GM19240 (cell line): ENCODE data around the gene NCAN.
"Not testable (repeated sequence)": the region's sequence is repeated elsewhere in the genome, so short reads cannot be mapped to it uniquely, and the experiment has no call there.

ENCODE experiments used
- DNase-seq: peaks from one replicate; pipeline ENCODE4 v3.0.0; 2011; ENCODE audit warnings: low spot score; ENCODE audit not compliant: insufficient read length

NCAN gene

DNA sequence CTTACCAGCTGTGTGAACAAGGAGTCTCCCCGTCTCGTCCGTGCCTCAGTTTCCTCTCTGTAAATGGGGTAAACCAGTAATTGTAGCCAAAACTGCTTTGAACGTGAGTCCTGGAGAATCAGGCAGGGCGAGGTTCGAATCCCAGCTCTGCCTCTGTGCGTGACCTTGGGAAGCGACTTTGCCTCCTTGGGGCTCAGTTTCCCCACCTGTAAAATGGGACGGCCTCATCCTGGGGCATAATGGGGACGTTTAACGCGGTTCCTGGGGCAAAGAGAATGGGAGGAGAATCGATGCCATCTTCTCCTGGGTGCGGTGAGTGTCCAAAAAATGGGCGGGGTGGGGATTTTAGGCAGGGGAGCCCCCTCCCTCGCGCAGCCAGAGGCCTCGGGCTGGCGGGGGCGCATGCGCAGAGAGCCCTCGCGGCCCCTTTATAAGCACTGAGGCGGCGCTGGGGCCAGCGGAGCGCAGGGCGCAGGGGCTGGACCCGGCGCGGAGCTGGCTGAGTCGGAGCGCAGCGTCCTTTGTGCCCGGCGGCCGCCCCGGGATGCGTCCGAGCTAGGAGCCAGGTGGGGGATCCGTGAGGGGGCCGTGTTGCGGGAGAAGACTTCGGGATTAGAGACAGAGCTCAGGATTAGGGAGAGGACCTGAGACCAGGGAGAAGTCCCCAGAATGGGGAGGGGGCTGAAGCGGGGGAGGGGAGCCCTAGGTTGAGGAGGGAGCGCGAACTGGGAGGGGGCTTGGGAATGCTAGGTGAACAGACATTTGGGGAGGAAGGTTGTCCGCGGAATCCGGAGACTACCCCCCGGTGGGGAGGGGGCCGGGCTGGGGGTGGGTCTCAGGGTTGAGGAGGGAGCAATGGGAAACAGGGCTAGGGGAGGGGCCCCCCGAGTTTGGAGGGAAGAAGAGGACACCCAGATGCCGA is at the start of gene NCAN:
NCAN (plus strand) TSS at position 460 of the 922 bp plus-strand sequence. CDS start 4,996 bp downstream, outside the sequence.
- no peak for DNase-seq

DNA sequence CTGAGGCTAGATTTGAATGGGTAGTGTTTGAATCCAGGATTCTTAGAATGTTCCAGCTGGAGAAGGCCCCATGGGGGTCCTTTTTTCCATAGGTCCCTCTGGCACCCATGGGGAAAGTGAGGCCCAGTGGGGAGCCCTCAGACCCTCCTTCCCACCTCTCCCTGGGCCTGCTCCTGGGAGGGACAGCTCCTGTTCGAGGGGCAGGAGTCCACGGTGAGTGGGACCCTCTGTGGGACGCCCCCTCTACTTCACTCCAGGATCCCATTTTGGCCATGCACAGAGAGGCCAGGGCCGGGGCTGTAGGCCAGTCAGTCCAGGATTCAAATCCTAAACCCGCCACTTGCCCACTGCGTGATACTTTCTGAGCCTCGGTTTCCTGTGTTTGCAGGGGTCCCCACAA is 49.3 kb upstream of the NCAN start:
- no peak for DNase-seq

- DNase-seq: no peak
These were observed 46.4 kb upstream of the NCAN start for GRCh38 chr19:19165396-19165795.

DNA sequence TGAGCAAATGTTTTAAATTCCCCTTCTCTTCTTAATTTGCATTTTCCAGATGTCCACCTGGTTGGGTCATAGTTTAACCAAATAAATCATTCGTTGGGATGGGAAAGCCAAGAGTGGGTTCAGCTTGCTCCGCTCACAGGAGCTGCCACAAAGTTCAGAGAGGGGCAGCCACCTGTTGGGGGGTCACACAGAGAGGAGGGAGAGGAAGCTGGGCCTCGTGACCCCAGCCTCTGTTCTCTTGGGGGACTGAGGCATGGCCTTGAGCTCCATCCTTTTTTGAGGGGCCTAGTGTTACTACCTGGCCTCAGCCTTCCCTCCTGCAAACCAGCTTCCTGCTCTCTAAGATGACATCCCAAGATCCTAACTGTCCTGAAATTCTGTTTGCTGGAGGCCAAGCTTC is 44.1 kb upstream of the NCAN start:
- no peak for DNase-seq

- no peak for DNase-seq
These were observed 42.3 kb upstream of the NCAN start for GRCh38 chr19:19169236-19170052.

DNA sequence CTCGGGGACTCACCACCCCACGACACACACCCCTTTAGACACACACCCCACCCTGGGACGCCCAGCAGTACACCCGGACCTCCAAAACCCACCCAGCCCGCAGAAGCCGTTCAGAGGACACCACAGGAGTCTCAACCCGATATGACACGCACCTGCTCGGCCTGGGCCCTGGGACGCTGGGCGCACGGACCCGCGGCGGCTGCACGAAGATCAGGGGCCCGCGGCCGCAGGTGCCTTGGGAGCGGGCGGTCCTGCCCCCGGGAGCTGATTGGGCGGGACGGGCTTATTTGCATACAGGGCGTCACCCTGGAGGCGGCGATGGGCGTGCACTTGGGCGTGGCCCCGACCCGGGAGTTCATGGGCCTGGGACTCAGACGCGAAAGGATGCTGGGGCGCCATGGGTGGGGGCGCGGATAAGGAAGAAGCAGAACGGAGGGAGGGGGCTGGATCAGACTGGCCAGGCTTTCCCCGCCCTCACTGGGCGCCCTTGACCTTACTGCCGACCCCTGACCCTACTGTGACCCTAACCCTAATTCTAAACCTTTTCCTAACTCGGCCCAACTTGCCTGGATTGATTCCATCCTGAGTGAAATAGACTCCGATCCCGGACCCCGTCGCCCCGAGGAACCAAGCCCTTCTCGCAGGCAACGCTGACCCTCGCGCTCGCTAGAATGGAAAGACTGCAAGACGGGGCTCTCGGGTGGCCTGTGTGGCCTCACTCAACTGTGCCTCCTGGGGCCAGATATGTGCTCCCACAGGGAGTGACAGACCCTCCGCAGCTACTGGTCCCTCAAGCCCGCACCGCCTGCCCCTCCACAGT is 41.5 kb upstream of the NCAN start, which contains the start of gene MEF2B:
MEF2B (minus strand) TSS at position 211 of the 820 bp plus-strand sequence. CDS start 19,528 bp downstream, outside the sequence.
- peak; percentile 85 for DNase-seq

DNA sequence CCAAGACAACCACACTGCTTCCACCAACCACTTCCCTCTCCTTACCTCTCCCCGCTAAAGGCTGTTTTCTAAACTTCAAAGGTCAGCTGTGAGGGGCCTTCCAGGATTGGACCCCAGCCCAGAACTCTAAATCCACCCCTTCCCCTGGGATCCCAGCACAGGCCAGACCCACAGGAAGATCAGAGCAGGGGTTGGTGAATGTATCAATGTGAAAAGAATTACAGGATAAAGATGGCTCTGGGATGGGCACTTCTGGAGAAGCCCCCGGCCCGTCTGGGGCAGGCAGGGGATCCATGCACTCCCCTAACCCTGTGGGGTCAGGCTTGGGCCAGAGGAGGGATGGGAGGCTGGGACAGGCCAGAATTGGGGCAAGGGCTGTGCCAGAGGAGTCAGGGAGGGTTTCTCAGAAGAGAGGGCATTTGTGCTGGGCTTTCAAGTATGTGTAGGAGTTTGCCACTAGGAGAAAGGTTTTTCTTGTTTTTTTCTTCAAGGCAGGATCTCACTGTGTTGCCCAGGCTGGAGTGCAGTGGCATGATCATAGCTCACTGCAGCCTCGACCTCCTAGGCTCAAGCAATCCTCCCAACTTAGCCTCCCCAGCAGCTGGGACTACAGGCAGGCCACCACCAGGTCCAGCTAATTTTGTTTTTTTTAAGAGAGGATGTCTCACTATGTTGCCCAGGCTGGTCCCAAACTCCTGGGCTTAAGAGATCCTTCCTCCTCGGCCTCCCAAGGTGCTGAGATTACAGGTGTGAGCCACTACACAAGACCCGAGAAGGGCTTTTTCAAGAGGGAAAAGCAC is 40.7 kb upstream of the NCAN start:
- DNase-seq: no peak

- no peak for DNase-seq
These were observed 39.8 kb upstream of the NCAN start for GRCh38 chr19:19171821-19172532.

- not testable (repeated sequence) for DNase-seq
These were observed 38.5 kb upstream of the NCAN start for GRCh38 chr19:19173243-19173642.

GRCh38 chr19:19176950-19177349 is 34.8 kb upstream of the NCAN start:
- DNase-seq: no peak

GRCh38 chr19:19179548-19180441 is 32.0 kb upstream of the NCAN start:
- DNase-seq: no peak

GRCh38 chr19:19181488-19181998 is 30.2 kb upstream of the NCAN start:
- no peak for DNase-seq

DNA sequence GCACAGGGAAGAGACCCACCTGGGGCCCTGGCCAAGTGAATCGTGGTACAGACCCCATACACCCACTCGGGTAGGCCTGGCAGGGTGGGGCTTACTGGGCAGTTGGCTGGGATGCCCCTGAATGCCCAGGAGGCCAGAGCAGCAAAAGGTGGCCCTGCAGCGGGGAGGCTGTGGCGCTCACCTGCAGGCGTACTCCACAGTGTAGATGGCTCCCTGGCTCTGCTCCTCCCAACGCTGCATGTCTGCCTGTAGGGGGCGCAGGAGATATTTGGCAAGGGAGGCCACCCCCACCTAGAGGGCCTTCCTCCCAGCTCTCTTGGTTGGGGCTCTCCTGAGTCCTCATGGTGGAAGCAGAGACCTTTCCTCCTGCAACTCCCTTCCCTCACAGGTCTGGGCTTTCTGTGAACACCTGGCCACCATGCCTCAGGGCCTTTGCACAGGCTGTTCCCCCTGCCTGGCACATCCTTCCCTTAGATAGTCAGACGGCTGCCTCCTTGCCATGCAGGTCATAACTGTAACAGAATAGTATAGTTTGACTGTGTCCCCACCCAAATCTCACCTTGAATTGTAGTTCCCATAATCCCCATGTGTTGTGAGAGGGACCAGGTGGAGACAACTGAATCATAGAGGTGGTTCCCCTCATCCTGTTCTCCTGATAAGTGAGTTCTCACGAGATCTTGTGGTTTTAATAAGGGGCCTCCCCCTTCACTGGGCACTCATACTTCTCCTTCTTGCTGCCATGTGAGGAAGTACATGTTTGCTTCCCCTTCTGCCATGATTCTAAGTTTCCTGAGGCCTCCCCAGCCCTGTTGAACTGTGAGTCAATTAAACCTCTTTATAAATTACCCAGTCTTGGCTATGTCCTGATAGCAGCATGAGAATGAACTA is 25.7 kb upstream of the NCAN start:
- DNase-seq: no peak

- DNase-seq: no peak
These were observed 25.0 kb upstream of the NCAN start for GRCh38 chr19:19186742-19187141.

DNA sequence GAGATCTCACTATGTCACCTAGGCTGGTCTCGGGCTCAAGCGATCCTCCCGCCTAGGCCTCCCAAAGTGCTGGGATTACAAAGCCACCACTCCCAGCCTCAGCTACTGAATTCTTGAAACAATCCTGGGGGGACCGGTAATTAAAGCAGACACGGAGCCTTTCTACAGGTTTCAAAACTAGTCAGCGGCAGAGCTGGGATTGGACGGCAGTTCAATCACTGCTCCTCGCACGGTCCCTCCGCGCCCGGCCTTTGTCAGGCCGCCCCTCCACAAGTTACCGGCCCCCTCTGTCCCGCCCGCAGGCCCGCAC is 20.0 kb upstream of the NCAN start:
- no peak for DNase-seq

DNA sequence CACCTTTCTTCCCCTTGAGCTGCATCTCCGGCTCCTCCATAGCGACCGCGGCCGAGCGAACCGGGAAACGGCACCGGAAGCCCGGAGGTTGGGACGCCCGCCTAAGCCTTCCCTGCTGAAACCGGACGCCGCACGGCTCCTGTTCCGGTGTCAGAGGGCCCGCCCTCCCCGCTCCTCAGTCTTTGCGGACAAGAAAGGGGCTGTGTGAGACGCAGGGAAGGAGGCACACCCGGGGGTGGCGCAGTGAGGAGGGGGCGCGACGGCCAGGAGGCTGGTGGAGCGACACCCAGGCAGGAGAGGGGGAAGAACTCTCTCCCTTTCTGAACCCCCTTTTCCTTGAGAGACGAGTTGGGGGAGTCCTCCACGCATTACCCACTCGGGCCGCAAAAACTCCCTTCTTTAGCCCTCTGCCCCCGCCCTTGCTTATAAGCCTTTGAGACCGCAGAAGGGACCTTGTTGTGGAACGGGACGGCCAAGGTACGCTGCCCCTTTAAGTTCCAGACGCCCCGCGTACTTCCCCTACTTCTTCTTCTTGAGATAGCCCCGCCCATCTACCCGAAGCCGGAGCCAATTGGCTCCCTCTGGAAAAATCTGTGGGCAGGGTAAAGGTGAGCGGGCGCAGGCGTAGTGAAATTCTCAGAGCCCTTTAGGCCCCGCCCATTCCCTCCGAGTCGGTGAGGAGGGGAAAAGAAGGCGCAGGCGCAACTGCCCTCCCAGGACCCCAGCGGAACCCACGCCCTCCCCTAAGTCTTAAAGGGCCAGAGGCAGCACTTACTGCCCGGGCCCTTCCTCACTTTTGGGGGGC is 19.5 kb upstream of the NCAN start, which contains the start of the genes BORCS8 and RFXANK:
BORCS8 (minus strand) TSS at position 75 of the 805 bp plus-strand sequence; CDS start at position 40, 35 bp downstream.
RFXANK (plus strand) TSS at position 181 of the 805 bp plus-strand sequence. CDS start 1,689 bp downstream, outside the sequence.
- DNase-seq: peak; percentile 92
